ENCODE data around the gene SF3A2.

SF3A2 gene

DNA sequence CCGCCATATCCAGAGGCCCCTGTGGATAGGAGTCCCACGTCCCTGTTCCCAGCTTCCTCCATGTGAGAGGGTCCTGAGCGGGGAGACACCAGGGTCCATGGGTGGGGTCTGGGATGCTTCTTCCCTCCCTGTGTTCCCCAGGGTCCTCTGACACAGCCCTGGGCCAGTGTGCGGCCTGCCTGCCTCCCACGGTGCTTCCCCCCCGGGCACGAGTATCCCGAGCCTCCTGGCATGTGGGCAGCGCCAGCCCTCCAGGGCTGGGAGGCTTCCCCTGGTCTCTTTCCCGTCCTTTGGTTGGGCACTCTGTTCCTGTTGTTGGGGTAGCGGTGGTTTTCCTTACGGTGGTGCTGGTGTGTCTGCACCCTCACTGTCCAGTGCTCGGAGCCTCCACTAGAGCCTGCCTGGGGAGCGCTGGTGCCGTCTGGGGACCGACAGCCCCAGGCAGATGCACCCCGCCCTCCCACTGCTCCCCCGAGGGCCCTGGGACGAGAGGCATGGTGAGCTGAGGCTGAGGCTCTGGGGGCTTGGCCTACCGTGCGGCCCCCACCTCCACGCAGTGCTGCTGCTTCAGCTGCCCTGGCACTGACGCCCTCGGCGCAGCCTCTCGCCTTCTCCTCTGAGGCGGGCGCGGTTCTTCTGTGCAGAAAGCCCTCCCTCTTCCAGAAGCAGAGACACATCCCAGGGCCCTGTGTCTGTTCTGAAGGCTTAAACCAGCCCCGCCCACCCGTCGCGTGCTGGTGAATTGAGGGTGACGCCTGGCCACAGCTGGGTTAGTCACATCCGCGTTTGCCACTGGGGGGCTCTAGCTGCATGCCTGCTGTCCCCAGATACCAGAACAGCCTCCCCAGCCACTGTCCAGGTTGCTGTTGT lies 28.4 kb upstream of the SF3A2 start:
- DNase-seq, result no peak

DNA sequence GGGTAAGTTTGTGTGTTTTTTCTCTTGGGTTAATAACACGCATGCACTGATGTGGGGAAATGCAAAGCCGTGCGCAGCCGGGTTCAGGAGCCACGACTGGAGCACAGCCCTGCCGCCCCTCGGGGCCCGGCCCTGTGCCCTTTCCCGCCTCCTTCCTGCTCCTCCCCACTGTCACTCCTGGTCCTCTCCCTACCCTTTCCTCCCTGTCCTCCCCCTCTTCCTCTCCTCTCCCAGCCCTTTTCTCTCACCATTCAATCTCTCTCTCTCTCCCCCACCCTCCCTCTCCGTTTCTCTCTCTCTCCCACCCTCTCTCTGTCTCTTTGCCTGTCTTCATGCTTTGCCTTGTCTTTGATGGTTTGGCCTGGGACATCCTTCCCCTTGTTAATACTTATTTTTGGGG lies 27.6 kb upstream of the SF3A2 start:
- DNase-seq, result no peak

DNA sequence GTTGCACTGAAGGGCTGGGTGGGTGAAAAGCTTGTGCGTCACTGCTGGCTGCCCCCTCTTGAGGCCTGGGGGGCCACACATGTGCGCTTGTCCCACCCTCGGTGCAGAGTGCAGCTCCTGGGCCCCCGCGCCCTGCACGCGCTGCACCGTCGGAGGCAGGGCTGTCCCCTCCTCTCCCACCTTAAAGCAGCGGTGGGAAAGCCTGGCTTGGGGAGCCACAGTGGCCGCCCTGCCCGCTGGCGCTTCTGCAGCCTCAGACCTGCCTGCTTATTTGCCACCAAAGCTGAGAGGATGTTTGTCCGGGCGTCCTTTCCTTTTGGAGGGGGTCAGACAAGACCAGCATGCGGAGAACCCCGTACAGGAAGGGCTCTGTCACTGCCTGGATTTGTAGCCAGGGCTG lies 27.2 kb upstream of the SF3A2 start:
- no peak for DNase-seq

DNA sequence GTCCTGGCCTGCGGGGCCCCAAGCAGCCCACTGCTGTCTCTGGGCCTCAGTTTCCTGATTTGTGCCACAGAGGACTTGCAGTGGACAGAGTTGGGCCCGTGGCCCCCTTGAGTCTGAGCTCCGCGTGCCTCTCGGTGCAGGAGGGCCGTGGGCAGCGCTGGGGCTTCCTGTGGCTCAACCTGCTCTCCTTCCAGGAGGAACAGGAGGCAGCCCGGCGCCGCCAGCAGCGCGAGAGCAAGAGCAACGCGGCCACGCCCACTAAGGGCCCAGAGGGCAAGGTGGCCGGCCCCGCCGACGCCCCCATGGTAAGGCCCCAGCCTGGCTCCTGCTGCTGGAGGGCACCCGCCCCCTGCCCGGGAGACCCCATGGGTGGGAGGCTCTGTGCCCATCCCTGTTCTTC lies 26.4 kb upstream of the SF3A2 start:
- DNase-seq, result no peak

DNA sequence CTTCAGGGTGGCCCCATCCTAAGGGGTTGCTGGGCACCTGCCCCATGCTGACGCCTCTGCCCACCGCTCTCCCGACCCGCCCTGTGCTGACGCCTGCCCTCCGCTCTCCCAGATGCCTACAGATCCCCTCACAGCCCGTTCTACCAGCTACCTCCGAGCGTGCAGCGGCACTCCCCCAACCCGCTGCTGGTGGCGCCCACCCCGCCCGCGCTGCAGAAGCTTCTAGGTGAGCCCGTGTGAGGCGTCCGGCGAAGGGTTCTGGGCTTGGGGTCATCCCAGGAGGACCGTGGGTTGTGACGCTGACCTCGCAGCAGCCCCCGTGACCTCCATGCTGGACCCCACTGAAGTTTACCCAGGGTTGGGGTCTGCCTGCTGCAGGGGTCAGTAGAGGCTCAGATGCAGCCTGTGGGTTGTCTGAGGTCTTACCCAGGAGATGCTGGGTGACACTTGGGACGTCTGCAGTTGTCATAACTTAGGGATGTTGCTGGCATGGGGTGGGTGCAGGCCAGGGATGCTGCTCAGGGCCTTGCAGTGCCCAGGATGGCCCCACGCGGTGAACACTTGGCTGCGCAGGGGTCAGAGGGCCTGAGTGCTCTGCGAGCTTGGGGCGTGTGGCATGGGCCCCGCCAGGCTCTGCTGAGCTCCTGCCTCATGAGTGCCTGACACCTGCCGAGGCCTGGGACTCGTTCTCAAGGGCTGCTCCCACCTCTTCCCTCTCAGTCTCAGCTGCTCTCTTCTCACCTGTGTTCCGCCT lies 25.5 kb upstream of the SF3A2 start:
- no peak for DNase-seq

DNA sequence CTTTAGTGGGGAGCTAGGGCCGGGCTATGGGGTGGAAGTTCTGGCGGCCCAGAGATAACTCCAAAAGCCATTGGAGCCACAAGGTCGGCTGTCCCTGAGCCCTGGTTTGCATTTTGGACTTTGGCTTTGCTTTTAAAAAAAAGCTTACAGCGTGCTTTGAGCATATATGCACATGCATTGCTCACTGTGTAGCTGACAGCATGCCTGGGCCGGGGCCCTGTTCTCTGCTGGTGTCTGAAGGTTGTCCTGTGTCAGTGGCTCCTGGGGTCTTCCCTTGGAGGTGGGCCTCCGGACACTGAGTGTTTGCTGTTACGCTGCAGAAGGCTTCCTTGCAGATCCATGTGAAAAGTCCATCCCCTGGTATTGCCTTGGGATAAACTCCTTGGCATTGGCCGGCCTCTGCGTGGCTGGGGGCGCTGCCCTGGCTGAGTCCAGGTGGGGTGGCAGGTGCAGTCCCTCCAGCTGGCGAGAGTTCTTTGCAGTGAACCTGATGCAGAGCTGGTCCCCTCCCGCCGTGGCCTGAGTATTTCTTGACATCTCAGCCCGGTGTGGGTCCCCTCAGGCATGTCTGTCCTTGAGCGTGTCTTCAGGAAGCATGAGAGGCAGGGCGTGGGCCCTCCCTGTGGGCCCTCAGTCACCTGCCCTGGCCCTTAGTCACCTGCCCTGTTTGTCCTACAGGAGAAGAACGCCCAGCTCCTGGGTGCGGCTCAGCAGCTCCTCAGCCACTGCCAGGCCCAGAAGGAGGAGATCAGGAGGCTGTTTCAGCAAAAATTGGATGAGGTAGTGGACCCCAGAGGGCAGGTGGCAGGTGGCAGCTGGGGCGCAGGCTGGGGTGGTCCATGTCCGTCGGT lies 23.5 kb upstream of the SF3A2 start:
- no peak for DNase-seq

DNA sequence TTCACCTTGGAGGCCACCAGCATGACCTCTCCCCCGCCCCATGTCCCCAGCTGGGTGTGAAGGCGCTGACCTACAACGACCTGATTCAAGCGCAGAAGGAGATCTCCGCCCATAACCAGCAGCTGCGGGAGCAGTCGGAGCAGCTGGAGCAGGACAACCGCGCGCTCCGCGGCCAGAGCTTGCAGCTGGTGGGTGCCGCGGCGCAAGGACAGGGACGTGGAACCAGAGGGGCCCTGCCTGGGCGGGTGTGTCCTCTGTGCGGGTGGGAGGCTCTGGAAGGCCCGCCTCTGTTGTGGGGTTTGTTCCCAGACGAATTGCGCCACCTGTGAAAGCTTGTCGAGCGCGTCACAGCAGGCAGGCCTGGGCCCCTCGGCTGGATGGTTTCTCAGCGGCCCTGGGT lies 22.8 kb upstream of the SF3A2 start:
- no peak for DNase-seq

DNA sequence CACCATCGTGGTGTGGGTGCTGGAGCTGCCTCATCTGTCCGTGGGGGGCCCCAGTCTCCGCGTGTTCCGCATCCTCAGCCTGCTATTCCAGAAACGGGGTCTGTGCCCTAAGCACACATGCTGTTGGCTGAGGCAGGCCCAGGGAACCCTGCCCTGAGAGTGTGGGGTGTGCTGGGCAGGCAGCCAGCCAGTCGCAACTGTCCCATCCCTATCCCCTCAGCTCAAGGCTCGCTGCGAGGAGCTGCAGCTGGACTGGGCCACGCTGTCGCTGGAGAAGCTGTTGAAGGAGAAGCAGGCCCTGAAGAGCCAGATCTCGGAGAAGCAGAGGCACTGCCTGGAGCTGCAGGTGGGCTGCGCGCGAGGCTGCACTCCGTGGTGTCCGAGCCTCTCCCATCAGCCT lies 22.4 kb upstream of the SF3A2 start:
- no peak for DNase-seq

DNA sequence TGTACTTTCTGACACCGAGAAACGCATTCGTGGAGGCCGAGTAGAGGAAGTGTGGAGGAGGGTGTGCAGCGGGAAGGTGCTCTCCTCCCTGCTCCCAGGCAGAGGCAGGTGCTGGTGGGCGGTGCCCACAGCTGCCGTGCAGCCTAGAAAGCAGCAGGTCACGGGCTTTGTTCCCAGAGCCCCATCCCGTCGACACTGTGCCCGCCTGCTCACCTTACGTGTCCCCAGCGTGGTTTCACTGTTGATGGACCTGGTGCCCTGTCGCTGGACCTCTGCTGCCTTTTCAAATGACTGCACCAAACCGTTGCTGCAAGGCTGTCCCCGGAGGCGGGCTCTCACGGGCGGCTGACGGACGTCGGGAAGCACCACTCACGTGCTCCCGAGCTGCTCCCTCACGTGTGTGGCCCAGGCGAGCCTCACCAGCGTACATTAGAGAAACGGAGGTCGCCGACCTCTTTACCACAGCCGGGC lies 21.3 kb upstream of the SF3A2 start:
- DNase-seq, result no peak

DNA sequence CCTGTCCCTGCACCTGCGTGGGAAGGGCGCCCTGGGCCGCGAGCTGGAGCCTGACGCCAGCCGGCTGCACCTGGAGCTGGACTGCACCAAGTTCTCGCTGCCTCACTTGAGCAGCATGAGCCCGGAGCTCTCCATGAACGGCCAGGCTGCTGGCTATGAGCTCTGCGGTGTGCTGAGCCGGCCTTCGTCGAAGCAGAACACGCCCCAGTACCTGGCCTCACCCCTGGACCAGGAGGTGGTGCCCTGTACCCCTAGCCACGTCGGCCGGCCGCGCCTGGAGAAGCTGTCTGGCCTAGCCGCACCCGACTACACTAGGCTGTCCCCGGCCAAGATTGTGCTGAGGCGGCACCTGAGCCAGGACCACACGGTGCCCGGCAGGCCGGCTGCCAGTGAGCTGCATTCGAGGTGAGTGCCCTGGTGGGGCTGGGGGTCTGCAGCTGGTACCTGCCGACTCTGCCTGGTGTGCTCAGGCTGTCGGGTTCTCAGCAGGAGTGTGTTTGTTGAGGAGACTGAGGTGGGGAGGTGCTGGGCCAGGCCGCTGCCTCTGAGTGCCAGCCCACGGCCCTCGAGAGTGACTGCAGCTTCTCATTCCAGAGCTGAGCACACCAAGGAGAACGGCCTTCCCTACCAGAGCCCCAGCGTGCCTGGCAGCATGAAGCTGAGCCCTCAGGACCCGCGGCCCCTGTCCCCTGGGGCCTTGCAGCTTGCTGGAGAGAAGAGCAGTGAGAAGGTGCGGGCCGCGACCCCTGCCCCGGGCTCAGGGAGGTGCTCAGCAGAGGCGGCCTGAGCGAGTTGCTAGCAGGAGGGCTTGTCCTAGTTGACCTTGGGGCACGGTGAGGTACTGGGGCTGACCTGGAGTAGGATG lies 20.0 kb upstream of the SF3A2 start:
- DNase-seq, result no peak

DNA sequence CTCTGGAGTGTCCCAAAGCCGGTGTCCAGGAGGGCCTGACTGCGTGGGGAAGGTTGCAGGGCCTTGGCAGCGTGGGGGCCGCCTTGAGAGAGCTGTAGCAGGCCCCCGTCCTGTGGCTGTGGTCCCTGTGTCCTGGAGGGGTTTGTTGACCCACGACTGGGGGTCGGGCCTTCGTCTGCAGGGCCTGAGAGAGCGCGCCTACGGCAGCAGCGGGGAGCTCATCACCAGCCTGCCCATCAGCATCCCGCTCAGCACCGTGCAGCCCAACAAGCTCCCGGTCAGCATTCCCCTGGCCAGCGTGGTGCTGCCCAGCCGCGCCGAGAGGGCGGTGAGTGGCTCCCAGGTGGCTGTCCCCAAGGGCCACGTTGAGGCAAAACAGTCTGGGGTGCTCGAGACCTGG lies 19.0 kb upstream of the SF3A2 start:
- DNase-seq, result no peak

DNA sequence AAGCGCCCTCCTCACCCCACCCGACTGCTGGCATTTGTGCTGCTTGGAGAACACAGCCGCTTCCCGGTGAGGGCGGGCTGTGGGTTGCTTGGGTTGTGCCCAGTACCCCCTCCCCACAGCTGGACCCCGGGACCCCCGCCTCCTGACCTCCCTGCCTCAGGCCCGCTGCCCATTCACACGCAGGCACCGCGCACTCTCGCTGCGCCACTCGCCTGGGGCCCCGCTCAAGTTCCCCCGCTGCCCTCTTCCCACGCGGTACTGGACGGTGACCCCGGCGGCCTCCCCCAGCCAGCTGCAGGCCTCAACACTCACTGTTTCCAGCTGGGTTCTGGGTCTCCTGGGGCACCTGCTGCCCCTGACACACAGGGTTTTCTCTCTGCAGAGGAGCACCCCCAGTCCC lies 16.9 kb upstream of the SF3A2 start:
- DNase-seq, result no peak

DNA sequence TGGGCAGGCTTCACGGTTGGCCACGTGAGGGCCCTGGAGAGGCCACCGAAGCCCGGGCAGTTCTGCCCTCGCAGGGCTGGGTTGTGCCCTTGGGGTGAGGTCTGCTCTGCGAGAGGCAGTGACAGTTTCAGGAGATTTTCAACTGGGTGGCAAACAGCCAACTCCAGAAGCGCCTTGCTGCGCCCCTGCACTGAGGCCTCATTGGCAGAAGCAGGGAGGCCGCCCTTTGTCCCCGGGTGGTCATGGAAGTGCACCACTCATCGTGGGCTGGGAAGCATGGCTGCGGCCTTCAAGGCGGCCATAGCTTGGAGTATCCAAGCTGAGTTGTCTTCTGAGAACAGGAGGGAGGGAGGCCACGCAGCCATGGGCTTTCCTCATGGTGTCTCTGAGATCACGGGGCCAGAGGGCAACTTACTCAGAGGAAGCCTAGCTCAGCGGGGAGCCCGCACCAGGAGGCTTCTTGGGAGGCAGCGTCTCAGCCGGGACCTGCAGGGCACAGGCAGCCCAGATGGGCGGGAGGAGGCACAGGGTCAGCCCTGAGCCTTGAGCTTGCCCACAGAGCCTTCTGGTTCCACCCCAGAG lies 15.3 kb upstream of the SF3A2 start:
- no peak for DNase-seq

DNA sequence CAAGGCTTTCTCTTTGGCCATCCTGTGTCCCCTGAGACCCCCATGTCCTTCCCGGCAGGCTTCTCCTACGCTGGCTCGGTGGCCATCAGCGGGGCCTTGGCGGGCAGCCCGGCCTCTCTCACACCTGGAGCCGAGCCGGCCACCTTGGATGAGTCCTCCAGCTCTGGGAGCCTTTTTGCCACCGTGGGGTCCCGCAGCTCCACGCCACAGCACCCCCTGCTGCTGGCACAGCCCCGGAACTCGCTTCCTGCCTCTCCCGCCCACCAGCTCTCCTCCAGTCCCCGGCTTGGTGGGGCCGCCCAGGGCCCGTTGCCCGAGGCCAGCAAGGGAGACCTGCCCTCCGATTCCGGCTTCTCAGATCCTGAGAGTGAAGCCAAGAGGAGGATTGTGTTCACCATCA lies 14.7 kb upstream of the SF3A2 start:
- no peak for DNase-seq

DNA sequence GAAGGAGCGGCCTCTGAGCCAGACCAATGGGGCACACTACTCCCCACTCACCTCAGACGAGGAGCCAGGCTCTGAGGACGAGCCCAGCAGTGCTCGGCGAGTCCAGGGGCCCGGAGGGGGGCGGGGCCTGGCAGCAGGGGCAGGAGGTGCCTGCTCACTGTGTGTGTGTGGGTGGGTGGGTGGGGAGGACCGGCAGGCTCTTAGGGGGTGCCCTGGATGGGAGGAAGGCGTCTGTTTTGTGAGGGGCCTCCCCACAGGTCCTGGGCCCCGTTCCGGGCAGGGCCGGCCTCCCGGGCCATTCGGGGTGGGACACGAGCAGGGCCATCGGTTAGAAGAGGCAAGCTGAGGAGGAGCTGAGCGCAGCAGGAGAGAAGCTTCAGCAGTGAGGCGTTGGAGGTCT lies 13.2 kb upstream of the SF3A2 start:
- DNase-seq, result no peak

DNA sequence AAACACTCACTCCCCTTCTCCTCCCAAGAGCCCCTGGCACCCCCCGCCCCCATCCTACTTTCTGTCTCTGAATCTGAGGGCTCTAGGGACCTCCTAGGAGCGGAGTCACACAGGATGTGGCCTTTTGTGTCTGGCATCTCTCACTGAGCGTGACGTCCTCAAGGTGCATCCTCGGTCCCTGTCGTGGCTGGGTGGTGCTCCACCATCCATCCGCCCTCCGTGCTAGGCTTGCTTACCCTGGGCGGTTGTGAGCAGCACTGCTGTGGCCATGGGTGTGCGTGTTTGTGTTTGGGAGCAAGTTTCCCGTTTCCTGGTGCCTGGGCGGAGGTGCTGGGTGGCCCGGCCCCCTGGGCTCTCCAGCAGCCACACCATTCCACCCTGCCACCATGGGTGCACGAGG lies 12.7 kb upstream of the SF3A2 start:
- DNase-seq, result no peak

DNA sequence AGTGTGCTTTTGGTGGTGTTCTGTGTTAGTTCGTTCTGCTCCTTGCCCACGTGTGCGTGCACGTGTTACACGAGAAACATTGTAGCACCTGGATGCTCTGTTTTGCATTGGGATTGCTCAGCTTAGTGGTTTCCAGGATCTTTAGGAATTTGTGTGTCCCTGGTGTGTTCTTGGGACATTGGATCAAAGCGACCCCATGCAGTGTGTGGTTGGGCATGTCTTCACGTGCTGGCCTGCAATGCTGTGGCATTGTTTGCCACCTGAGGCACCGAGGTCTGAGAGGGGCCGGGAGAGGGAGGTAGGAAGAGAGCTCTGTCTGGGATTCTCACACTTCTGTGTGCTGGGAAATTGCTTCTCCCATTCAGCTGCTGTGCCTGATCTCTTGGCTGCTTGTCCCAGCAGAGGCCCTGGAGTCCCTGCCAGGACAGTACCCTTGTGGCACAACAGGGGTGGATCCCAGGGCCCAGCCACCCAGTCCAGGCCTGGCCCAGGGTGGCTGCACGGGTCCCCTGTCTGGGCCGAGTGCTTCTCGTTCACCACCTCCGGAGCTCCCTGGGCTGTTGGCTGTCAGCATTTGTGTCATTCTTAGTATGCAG lies 11.8 kb upstream of the SF3A2 start:
- DNase-seq, result no peak

DNA sequence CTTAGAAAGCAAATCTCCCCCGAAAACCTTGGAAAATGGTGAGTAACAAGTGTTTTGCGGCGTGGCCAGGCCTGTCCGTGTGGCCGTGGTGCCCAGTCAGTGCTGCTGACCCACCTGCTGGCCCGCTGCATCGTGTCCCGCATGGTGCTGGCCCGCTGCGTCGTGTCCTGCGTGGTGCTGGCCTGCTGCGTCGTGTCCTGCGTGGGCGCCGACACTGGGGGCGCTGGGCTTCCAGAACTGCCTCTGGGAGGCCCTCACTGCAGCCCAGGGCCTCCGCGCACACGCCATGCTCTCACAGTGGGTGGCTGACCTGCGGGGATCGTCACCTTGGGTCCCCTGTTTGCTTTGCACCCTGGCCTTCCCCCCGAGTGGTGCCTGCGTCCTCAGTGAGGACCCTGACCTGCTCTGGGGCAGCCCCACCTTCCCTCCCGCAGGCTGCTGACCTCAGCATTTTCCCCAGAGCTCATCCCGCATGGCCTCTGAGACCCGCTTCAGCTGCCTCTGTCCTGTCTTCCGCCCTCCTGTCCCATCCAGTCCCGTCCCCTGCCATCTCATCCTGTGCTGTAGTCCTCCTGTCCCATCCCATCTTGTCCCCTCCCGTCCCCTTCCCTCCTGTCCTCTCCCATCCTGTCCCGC lies 11.1 kb upstream of the SF3A2 start:
- no peak for DNase-seq

DNA sequence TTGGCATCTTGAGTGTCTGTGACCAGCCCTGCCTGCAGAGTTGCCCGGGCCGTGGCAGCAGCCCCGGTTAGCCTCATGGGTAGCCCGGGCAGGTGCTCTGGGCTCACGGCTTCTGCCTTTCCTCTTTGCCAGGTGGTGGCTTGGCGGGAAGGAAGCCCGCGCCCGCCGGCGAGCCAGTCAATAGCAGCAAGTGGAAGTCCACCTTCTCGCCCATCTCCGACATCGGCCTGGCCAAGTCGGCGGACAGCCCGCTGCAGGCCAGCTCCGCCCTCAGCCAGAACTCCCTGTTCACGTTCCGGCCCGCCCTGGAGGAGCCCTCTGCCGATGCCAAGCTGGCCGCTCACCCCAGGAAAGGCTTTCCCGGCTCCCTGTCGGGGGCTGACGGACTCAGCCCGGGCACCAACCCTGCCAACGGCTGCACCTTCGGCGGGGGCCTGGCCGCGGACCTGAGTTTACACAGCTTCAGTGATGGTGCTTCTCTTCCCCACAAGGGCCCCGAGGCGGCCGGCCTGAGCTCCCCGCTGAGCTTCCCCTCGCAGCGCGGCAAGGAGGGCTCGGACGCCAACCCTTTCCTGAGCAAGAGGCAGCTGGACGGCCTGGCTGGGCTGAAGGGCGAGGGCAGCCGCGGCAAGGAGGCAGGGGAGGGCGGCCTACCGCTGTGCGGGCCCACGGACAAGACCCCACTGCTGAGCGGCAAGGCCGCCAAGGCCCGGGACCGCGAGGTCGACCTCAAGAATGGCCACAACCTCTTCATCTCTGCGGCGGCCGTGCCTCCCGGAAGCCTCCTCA lies 10.4 kb upstream of the SF3A2 start:
- DNase-seq, result no peak

DNA sequence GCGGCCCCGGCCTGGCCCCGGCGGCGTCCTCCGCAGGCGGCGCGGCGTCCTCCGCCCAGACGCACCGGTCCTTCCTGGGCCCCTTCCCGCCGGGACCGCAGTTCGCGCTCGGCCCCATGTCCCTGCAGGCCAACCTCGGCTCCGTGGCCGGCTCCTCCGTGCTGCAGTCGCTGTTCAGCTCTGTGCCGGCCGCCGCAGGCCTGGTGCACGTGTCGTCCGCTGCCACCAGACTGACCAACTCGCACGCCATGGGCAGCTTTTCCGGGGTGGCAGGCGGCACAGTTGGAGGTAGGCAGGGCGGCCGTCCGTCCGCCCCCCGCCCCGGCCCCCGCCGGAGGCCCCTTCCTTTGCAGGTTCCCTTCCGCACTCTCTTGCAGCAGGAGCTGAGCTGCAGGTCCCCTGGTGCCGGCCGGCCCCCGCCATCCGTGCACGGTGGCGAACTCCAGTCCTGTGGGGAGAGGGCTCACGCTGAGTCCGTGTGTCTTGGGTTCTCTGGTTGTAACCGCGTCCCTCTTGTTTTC lies 9.7 kb upstream of the SF3A2 start:
- no peak for DNase-seq
